NT2/D1 (cell line): Measurements from ENCODE around the gene ANKRD28.

Experiments used
- SUZ12 ChIP-seq: IDR thresholded peaks from 2 replicates; pipeline ENCODE4 v1.6.1; 2011; ENCODE audit not compliant: insufficient read length, insufficient read depth; ENCODE audit errors: extremely low read depth
- YY1 ChIP-seq: IDR thresholded peaks from 2 replicates; pipeline ENCODE4 v1.6.1; 2011; ENCODE audit not compliant: insufficient read length, insufficient read depth
- ZNF274 ChIP-seq: IDR thresholded peaks from 2 replicates; pipeline ENCODE4 v1.6.1; 2011; ENCODE audit warnings: mild to moderate bottlenecking, low read depth, low read length

DNA sequence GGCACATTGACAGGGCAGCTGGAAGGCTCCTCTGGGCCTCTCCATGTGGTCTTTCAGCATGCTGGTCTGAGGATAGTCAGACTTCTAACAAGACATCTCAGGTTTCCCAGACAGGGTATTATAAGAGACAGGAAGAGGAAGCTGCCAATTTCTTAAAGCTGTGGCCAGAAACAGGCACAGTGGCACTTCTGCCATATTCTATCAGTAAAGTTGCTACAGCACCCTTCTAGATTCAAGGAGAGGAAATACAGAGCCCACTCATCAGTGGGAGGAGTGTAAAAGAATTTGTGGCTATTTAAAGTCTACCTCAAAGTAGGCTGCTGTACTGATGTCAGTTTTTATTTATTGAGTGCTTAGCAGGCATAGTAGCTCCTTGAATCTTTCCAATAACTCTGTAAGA, 140.8 kb downstream of the ANKRD28 start:
- no peak for TF ChIP-seq YY1
- no peak for TF ChIP-seq SUZ12
- TF ChIP-seq ZNF274 = no peak
